Amniotic stem cell (primary cell): Measurements from ENCODE around the gene VWA8.
"Not testable (repeated sequence)": the region's sequence is repeated elsewhere in the genome, so short reads cannot be mapped to it uniquely, and the experiment has no call there.

Source experiments
- DNase-seq: peaks from one replicate; lab custom pipeline; 2025; lab: John Stamatoyannopoulos, UW

VWA8 gene

DNA sequence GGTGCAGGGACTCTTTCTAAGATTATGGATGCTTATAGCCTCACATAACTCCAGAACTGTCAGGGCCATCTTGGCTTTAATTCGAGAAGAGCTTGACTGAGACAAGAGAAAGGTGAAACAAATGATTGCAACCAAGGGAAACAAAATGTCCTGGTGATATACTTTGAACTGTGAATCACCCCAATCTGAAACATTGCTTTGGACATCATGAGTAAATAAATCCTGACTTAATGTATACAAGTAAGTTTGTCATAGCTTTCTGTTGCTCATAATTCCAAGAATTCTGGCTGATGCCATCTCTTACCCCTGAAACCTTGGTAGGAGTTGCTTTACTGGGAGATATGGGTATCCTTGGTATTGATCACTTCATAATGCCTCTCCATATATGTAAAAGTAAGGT lies 5.8 kb upstream of the VWA8 start:
- no peak for DNase-seq

DNA sequence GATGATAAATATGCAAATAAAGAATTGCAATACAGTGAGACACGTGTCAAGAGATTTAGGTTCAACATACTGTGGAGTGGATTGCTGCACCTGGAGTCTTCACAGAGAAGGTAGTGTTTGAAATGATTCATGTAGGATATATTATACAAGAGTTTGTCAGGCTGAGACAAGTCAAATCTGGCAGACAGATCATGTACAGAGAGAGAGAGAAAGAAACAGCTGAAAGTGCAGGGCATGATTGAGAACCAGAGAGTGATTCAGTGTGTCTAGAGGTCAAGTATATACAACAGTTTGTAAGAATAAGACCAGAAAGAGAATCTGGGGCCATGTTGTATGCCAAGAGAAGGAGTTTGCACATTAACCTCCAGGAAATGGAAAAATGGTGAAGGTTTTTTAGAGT lies 2.1 kb upstream of the VWA8 start:
- no peak for DNase-seq

DNA sequence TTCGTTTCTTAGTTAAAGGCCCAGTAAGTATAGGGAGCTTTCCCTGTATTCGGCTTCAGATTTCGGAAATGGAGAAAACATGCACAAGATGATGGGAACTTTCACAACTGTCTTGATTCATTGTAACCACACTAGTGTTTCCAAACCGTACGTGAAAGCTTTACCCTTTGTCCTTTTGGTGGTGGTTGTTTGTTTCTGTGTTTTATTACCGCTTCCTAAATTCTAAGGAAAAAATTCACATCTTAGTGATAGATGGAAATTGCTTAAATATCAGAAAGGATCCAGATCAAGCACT lies 504 bp upstream of the VWA8 start:
- DNase-seq: no peak

DNA sequence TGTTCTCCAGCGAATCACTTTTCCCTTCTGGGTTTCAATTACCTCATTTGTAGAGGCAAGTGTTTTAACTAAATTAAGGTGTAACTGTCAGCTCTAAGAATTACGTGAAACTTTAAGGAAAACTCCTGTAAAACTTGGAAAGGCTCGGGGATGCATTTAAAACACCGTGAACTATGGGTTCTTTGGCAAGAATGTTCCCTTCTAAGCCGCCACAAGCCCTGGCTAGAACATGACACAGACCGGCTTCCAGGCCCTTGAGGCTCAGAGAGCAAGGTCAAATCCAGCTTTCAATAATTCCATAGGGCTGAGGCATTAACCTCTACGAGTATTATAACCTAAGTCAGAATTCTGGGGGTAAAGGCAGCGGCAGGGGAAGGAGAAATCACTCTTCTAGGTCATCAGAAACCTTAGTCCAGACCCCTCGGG lies 685 bp downstream of the VWA8 start:
- no peak for DNase-seq

DNA sequence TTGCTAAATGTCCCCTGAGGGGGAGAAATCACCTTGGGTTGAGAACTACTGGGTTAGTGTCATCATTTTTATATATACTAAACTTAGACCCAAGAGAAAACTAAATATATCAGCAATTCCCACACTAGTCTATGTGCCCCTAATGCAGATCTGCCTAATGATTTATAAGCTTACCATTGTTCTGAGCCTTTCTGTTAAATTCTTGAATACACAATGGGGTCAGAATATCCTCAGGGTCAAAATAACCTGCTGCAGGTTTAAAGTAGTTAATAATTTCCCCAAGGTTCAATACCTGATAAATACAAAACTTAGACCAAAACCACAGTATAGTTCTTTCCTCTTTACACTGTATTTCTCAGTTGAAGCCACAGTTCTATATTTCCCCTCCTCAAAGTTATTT lies 4.6 kb downstream of the VWA8 start:
- no peak for DNase-seq

DNA sequence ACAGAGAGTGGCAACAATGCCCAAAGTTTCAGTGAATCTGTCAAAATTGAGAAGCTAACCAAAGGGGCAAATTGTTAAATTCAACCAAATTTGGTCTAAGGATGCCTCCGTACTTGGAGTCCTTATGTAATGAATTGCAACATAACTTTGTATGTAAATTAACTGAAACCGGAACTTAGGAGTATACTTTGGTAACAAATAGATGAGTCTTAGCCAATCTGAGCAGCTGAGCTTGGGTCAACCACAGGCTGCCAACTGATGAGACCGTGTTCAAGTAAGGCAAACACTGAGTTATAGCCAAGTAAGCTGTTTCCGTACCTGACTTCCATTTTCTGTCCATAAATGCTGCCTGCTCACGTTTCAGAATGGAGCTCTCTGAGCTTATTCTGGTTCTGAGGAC lies 5.3 kb downstream of the VWA8 start:
- DNase-seq: no peak

DNA sequence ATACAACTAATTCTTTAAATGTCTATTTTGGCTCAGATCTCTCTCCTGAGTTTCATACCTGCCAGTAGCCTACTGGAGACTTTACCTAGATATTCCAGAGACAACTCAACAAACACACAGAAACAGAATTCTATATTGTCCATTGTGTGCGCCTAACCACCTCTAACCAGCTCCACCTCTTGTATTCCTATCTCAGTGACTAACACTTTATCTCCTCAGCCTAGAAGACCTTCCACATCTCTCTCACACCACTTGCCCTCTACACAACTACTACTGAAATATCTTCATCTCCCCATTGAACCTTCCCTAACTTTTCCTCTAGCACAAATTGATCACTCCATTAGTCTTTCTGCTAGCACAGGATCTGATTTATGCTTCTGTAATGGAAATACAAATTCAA lies 6.7 kb downstream of the VWA8 start:
- no peak for DNase-seq

DNA sequence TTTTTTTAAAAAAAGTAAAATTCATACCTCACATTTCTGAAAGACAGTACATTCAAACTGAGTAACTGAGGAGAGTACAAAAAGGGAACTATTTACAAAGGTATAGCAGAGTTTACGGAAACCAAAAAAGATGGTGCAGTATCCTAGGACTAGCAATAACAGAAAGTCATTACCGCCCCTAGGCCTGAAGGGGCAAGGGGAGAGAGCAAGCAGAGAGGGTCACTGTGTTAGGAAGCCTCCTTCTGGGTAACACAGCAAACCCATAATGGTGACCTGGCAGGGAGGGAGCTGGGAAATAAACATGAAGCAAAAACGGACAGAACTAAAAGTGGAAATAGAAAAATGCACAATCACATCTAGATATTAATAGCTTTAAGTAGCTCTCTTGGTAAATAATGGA lies 8.2 kb downstream of the VWA8 start:
- DNase-seq: no peak

DNA sequence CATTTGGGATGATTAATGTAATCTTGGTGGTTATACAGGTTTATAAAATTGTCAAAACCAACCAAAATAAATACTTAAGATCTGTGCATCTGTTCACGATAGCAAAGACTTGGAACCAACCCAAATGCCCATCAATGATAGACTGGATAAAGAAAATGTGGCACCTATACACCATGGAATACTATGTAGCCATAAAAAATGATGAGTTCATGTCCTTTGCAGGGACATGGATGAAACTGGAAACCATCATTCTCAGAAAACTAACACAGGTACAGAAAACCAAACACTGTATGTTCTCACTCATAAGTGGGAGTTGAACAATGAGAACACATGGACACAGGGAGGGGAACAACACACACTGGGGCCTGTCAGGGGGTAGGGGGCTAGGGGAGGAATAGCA lies 11.8 kb downstream of the VWA8 start:
- not testable (repeated sequence) for DNase-seq

DNA sequence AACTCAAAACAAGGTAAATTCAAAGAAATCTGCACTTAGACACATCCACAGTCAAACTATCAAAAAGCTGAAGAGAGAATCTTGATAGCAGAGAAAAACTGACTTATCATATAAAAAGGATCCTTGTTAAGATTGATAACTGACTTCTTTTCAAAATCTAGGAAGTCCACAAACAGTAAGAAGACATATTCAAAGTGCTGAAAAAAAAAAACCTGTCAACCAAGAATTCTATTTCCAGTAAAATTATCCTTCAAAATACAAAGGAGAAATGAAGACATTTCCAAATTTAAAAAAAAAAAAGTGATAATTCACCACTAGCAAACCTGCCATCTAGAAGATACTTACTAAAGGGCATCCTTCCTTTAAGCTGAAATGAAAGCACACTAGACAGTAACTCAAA lies 15.0 kb downstream of the VWA8 start:
- no peak for DNase-seq

DNA sequence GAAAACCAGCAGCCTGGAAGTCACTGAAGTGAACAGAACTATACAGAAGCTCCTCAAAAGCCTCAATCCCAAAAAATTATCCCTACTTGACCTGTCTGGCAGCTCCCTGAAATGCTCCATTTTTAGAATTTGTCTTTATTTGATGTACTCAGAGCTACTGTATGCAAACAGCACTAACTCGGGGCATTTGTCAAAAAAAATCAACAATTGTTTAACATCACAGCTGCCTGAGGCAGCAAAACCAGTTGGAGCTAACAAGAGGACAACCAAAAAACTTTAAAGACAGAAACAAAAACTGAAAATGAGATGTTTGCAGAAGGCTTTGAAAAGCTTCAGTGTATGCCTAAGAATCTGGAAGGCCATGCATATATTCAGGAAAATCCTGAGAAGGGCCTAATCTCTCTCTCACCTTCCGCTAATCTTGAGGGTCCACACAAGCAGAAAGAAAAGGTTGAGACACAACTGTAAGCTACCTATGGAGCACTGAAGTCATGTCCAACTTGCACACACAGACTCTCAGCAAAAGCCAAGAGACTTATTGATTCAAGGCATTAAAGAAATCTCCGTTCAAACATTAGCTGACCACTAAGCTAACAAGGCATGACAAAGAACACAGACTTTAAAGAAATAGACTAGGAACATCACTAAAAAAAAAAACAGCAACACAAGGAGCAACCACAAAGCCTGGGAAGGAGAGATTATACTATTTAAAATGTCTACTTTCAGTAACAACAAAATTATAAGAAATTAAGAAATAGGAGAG lies 16.1 kb downstream of the VWA8 start:
- no peak for DNase-seq

DNA sequence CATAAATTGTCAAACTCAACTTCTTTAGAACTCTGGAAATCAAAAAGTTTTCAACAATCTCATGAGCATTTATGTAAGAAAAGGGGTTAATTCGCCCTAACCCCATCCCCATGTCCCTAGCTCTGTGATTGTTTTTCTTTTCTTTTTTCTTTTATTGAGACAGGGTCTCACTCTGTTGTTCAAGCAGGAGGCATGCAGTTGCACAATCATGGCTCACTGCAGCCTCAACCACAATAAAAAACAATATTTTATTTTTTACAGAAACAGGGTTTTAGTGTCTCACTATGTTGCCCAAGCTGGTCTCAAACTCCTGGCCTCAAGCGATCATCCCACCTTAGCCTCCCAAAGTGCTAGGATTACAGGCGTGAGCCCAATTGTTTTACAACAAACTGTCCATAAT lies 16.7 kb downstream of the VWA8 start:
- DNase-seq: no peak

DNA sequence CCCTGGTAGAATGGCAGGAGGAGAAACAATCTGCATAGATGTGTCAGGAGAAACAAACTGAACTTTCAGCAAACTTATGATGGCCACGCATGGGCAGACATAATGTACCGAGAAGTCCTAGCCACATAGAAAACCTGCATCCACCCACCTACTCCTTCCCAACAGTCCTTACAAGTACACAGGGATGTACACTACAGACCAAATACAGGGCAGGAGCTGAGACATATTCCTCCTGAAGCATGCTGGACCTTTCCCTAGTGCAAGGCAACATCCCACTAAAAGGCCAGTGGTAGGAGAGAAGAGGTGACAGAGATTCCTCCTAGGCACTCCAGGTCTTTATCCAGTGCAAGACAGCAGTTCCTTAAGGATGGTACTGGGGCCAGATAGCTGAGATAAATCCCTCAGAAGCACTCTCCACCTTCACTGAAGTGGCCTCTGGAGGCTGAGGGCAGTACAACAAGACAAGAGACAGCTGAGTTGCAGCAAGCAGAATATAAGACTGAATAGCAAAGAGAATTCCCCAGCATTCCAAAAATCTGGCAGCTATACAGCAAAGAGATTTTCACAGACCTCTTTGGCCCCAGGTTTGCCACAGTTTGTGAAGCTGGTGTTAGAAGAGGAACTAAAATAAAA lies 18.3 kb downstream of the VWA8 start:
- DNase-seq: peak; percentile 37

DNA sequence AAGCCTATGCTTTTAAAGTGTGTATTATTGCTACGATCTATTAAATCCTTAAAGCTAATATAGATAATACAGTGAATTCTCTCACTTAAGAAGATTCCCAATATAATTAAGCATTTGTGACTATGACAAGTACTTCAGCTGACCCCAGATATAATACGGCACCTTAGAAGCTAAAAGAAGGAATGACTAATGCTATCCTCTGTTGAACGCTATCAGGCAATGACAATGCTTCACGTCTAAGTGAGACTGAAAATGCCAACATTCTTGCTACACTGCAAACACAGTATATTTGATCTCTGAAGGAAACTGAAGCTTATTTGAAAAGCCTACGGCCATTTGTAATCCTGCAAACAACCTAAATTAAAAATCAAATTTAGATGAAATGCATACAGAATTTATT lies 19.7 kb downstream of the VWA8 start:
- DNase-seq: no peak

DNA sequence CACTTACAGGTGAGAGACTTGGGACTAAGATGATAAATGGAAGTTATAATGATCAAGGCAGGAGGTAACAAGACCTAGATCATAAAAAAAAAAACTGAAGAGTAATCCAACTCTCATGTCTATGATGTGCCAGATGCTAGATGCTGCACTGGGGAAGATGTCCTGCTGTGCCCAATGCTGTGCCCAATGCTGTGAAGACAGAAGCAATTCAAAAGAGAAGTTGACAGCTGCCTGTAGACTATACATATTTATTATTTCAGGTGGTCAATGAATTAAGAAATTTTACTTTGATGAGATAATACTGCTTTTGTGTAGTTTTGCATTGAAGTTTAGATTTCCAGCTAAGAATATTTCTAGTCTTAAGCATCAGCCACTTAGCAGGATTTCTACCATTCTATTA lies 21.5 kb downstream of the VWA8 start:
- no peak for DNase-seq

DNA sequence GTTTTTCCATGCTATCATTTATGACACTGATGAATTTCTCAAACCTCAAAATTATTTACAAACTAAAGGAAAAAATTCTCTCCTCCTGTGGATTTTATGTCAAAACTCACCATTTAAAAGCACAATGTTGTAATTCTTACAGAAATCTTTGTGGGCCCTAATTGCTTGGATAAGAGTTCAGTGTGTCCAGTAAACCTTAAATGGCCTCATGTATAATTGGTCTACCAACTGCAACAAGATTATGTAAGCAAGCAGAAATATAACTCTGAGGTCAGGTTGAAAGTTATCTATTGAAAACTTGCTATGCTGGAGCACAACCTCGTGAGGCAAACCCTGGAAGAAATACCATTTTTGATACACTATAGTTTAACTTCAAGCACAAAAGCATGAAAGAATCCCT lies 22.0 kb downstream of the VWA8 start:
- DNase-seq: no peak

DNA sequence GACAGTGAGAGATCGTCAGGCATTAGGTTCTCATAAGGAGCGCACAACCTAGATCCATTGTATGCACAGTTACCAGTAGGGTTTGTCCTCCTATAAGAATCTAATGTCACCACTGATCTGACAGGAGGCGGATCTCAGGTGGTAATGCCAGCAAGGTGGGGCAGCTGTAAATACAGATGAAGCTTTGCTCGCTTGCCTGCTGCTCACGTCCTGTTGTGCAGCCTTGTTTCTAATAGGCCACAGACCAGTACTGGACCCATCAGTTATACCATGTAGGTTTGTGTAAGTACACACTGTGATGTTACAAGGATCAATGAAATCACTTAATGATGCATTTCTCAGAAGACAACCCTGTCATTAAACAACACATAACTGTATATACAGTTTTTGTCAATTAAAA lies 23.5 kb downstream of the VWA8 start:
- DNase-seq: no peak

DNA sequence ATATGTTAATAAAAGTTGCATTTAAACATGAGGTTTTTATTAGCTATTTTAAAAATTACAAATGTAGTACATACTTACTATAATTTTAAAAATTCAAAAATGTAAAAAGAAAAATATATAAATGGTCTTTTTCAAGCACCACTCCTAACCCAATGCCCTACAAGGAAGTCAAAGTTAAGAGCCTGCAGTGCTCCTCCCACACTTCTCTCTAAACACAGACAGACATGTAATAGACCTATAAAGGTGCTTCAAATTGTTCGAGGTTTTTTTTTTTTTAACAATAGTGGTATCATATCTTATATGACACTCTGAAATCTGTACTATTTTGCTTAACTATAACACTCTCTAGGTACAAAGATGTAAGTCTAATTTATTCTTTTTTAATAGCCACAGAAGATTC lies 25.4 kb downstream of the VWA8 start:
- DNase-seq: no peak

DNA sequence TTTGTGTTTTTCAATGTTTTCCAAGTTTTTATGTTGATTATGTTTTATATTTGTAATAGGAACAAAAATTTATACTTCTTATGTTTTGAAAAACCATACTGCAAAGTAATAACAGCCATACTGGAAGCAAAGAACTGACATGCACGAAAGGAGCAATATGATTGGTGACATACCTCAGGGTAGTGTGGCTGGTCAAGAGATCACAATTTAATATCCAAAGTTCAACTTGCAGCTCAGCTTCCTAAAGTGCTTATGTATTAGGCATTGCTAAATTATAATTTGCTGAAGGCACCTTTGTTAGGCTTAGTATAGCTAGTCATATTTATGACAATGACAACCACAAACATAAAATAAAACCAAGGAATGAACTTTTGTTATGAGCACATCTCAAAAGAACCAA lies 25.9 kb downstream of the VWA8 start:
- DNase-seq: no peak

DNA sequence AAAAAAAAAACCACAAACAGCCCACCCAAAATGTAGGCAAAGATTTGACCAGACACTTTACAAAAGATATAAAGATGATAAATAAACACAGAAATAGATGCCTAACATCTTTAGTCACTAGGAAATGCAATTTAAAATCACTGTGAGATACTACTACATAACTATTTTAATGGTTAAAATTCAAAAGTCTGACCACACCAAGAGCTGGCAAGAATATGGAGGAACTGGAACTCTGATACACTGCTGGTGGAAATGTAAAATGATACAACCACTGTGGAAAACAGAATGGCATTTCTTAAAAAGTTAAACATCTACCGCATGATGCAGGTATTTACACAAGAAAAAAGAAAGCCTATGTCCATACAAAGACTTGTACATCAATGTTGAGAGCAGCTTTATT lies 26.8 kb downstream of the VWA8 start:
- no peak for DNase-seq

DNA sequence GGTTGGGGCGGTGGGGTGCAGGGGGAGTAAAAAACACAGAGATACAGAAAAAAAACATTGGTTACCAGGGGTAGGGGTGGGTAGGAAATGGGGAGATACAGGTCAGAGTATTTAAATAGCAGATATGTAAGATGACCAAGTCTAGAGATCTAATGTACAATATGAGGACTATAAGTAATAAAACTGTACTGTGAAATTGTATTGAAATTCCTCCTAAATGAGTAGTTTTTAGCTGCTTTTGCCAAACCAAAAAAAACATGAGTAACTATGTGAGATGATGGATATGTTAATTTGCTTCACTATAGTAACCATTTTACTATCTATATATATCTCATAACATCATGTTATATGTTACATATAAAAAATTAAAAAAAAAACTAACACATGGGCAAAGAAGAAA lies 29.6 kb downstream of the VWA8 start:
- no peak for DNase-seq

DNA sequence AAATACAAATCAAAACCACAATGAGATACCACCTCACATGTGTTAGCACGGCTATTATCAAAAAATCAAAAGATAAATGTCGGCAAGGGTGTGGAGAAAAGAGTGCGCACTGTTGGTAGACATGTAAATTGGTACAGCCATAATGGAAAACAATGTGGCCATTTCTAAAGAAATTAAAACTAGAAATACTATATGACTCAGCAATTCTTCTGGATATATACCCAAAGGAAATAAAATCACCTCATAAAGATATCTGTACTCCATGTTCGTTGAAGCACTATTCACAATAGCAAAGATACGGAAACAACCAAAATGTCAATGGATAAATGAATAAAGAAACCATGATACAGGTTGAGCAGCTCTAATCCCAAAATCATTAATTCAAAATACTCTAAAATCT lies 30.8 kb downstream of the VWA8 start:
- no peak for DNase-seq

DNA sequence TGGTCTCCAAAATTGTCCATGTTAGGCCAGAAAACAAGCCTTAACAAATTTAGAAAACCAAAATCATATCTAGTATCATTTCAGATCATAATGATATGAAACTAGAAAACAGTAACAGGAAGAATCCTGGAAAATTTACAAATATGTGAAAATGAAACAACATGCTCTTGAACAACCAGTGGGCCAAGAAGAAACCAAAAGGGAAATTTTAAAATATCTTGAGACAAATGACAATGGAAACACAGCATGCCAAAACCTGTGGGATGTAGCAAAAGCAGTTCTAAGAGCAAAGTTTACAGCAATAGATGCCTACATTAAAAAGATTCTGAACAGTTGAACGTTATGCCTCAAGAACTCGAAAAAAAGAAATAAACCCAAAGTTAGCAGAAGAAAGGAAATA lies 32.6 kb downstream of the VWA8 start:
- DNase-seq: no peak

DNA sequence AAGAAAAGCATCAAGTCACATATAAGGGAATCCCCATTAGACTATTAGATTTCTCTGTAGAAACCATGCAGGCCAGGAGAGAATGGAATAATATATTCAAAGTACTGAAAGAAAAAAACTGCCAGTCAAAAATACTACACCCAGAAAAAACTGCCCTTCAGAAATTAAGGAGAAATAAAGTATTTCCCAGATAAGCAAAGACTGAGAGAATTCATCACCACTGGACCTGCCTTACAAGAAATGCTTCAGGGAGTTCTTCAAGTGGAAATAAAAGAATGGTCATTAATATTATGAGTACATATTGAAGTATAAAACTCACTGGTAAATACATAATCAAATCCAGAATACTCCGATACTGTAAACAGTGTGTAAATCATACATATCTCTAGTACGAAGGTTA lies 35.9 kb downstream of the VWA8 start:
- no peak for DNase-seq
